Neural cell (in vitro differentiated cells): ENCODE data around the gene SMARCA1.

Source experiments
- EZH2 ChIP-seq: fragments of 200-600, 300-800 bp; shearing (Covaris generic), sonication (generic); IDR thresholded peaks from 2 replicates; pipeline ENCODE4 v1.6.1; 2014; ENCODE audit warnings: antibody characterized with exemption, low read length, borderline replicate concordance, mild to moderate bottlenecking; ENCODE audit not compliant: insufficient read depth, poor library complexity, severe bottlenecking
- MXI1 ChIP-seq: fragments of 450-650 bp; conservative IDR thresholded peaks from 2 replicates; pipeline ENCODE4 v1.6.1; 2014; ENCODE audit warnings: antibody characterized with exemption, mild to moderate bottlenecking; ENCODE audit not compliant: poor library complexity, severe bottlenecking
- RAD21 ChIP-seq: fragments of 450-650 bp; conservative IDR thresholded peaks from 2 replicates; pipeline ENCODE4 v1.6.1; 2014; ENCODE audit warnings: antibody characterized with exemption, mild to moderate bottlenecking, moderate library complexity
- TF ChIP-seq, protein P1 (sequence below): fragments of 450-650 bp; IDR thresholded peaks from 2 replicates; pipeline ENCODE4 v1.5.1; 2014; ENCODE audit warnings: antibody characterized with exemption, mild to moderate bottlenecking, moderate library complexity; ENCODE audit not compliant: poor library complexity, severe bottlenecking
- TF ChIP-seq, protein P2 (sequence below): IDR thresholded peaks from 2 replicates; pipeline ENCODE4 v1.6.1; 2012; ENCODE audit warnings: borderline replicate concordance

DNA sequence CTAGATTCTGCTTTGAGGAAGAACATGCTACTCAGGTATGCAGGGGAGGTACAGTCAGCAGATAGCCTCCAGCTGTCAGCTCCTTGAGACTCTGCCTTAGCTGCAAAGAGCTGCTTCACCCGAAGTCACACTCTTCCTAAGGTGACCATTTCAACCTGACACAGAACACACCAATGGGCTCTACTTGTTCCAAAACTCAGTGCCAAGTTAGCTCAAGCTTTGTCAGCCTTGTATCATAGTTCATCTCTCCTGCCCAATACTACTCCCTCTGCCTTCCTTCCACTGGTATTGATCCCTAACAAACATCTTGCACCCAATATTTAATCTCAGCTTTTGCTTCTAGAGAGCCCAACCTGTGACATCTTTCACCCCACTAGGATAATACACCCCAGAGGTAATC is 7.8 kb upstream of the SMARCA1 start:
- TF ChIP-seq, protein P1, sequence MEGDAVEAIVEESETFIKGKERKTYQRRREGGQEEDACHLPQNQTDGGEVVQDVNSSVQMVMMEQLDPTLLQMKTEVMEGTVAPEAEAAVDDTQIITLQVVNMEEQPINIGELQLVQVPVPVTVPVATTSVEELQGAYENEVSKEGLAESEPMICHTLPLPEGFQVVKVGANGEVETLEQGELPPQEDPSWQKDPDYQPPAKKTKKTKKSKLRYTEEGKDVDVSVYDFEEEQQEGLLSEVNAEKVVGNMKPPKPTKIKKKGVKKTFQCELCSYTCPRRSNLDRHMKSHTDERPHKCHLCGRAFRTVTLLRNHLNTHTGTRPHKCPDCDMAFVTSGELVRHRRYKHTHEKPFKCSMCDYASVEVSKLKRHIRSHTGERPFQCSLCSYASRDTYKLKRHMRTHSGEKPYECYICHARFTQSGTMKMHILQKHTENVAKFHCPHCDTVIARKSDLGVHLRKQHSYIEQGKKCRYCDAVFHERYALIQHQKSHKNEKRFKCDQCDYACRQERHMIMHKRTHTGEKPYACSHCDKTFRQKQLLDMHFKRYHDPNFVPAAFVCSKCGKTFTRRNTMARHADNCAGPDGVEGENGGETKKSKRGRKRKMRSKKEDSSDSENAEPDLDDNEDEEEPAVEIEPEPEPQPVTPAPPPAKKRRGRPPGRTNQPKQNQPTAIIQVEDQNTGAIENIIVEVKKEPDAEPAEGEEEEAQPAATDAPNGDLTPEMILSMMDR: no peak
- TF ChIP-seq EZH2 (no peak), RAD21 (no peak), MXI1 (no peak)
- TF ChIP-seq, protein P2, sequence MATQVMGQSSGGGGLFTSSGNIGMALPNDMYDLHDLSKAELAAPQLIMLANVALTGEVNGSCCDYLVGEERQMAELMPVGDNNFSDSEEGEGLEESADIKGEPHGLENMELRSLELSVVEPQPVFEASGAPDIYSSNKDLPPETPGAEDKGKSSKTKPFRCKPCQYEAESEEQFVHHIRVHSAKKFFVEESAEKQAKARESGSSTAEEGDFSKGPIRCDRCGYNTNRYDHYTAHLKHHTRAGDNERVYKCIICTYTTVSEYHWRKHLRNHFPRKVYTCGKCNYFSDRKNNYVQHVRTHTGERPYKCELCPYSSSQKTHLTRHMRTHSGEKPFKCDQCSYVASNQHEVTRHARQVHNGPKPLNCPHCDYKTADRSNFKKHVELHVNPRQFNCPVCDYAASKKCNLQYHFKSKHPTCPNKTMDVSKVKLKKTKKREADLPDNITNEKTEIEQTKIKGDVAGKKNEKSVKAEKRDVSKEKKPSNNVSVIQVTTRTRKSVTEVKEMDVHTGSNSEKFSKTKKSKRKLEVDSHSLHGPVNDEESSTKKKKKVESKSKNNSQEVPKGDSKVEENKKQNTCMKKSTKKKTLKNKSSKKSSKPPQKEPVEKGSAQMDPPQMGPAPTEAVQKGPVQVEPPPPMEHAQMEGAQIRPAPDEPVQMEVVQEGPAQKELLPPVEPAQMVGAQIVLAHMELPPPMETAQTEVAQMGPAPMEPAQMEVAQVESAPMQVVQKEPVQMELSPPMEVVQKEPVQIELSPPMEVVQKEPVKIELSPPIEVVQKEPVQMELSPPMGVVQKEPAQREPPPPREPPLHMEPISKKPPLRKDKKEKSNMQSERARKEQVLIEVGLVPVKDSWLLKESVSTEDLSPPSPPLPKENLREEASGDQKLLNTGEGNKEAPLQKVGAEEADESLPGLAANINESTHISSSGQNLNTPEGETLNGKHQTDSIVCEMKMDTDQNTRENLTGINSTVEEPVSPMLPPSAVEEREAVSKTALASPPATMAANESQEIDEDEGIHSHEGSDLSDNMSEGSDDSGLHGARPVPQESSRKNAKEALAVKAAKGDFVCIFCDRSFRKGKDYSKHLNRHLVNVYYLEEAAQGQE: no peak
